Caki2 (cell line): Measurements from ENCODE around the gene ERMARD. TPM values are rescaled to one million over a fixed set of nuclear protein-coding genes. Genes with fewer than 3 reads are reported as not detected.
A peak's percentile ranks its signal among the peaks of the same experiment; 100 is the strongest.

Source experiments
- DNase-seq: peaks from one replicate; pipeline ENCODE4 v3.0.0-alpha.2; 2015; ENCODE audit warnings: low read depth
- in situ Hi-C: cut with HindIII; loops from 2 replicates; pipeline ENCODE4 v1.10.0; 2016; ENCODE audit warnings: low sequenced_read_pairs, low pct_unique_long_range_greater_than_20kb, mixed read lengths
- total RNA-seq: library from RNA; depleted of rRNA; stranded (reverse); fragments of >200 nt; shearing (Covaris generic); gene quantifications from 2 replicates; pipeline ENCODE4 v1.2.3, GENCODE V29; 2014; ENCODE audit warnings: low replicate concordance; rRNA removed

The ERMARD gene
- 9.6 and 22.8 TPM in 2 replicates for total RNA-seq

DNA sequence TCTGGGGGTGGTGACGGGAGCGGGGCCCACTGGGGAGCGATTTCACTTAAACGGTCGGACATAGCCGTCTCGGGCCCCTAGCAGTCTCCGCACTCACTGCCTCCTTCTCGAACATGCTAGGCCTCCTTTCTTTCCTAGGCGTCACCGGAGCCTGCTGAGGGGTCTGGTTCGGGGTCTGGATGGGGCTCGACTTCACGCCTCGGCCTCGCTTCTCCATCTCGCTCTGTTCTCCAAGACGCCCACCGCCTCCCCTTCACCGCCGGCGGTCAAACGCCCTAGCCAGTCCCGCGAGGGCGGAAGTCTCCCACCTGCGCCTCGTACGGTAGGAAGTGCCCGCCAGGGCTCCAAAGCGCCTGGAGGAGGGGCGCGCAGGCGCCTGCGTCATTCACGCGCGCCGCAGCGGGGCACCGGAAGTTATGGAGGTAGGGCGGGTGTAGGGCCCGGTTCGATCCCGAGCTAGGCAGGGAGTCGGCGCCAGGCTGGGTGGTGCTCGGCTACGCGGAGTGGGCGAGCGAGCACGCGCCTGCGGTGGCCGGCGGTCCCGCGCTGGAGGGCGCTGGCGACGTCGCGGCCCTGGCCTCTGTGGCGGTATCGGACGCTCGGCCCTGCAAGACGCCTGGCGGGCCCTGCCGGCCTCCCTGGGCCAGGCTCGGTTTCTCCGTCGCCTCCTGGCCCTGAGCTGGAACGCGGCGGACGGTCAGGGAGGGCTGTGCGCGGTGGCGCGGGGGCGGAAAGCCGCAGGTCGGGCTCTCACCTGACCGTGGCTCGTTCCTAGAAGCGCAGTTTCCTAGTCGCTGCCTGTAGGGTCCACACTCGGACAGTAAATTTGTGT lies at the start of gene ERMARD, which contains the start of gene DYNLT2:
ERMARD (plus strand) TSS at position 381 of the 832 bp plus-strand sequence; CDS start at position 417, 36 bp downstream.
DYNLT2 (minus strand) TSS at position 331 of the 832 bp plus-strand sequence; CDS start at position 217, 114 bp downstream.
- DNase-seq: peak; percentile 94
- in situ Hi-C loops: no loop called here

DNA sequence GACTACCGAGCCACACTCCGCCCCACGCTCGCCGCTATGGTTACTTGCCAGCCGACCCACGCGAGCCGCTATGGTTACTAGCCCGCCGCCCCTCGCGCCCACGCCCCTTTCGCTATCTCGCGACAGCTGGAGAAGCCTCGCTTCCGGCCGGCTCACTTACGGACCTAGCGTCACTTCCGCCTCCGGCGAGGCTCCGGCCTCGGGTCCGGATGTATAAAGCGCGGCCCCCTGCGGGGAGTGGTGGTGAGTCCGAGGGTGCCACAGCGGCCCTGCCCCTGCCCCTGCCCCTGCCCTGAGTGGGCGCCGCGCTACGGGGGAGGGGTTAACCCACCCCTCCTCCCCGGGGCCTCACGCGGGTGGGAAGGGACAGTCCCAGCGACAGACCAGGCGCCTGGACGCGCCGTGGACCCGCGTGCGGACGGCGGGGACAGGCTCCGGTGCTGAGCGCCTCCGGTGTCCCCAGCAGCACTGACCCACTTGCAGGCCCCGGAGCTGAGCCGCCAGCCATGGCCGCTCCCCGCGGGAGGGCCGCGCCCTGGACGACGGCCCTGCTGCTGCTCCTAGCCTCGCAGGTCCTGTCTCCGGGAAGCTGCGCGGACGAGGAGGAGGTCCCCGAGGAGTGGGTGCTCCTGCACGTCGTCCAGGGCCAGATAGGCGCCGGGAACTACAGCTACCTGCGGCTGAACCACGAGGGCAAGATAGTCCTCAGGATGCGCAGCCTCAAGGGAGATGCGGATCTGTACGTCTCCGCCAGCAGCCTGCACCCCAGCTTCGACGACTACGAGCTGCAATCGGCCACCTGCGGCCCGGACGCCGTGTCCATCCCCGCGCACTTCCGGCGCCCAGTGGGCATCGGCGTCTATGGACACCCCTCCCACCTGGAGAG lies 49.2 kb upstream of the ERMARD start, which contains the start of the genes C6orf120 and WDR27:
C6orf120 (plus strand) TSS at position 173 of the 886 bp plus-strand sequence; CDS start at position 507, 334 bp downstream.
WDR27 (minus strand) TSS at position 76 of the 886 bp plus-strand sequence. CDS start 13,024 bp downstream, outside the sequence.
- DNase-seq: peak; percentile 93
- in situ Hi-C loops: no loop called here

DNA sequence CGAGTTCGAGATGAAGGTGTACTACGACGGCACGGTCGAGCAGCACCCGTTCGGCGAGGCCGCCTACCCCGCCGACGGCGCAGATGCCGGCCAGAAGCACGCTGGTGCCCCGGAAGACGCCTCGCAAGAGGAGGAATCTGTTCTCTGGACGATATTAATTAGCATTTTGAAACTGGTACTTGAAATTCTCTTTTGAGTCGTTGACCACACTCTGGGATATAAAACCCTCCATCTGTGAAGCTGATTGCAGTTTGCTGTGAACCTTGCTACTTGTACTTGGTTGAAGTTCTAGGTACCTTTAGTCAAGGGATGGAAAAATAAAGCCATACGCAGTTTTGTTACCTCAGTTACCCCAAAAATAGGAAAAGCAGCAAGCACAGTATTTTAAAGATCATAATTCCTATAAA lies 48.6 kb upstream of the ERMARD start:
- in situ Hi-C loops: no loop called here
- no peak for DNase-seq

DNA sequence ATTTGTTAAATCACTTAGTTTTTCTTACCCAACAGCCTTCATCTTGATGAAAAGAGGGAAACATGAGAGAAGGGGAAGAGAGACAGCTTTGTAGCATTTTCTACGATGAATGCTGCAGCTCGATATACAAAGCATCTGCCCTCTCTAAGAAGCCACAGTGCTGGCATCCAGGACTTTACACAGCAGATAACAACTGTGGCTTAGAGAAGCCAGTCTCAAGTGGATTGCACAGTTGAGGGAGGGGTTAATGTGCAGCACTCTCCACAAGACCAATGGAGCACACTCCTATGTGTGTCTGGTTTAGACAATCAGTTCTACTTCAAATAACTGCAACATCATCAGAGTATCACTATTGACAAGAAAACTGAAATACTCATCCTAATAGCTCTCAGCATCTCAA lies 43.6 kb upstream of the ERMARD start:
- DNase-seq: no peak
- in situ Hi-C loops: no loop called here

DNA sequence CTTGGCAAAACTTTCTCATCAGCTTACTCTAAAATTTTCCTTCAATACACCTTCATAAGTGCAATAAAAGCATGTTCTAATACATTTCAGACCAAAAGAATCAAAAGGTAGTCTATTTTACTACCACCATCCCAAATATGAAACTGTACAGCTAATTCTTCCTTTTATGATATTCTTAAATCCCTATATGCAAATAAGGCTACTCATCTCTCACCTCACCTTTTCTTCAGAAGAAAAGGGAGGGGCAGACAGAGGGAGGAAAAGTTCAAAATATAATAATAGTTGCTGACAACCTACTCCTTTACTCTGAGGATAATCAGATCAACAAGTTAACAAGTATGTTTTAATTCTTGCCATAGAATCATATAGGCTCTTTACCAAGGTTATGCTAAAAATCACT lies 42.1 kb upstream of the ERMARD start:
- in situ Hi-C loops: no loop called here
- DNase-seq: no peak

DNA sequence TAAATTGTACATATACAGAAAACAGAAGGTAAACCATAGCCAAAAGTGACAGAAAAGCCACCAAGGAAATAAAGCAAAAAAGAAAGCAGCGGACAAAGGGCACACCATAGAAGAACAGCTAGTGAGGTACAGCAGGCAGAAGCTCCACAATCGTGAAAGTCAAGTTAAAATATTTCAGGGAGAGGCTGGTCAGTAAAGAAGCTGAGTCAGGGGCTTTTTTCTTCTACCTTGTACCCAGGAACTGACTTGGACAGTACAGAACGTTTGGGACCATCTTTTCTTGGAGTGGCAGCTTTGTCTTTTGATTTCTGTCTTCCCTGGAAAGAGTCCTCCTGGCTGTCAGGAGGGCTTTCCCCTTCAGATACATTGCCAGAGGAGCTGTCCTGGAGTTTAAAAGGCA lies 41.4 kb upstream of the ERMARD start:
- in situ Hi-C loops: no loop called here
- DNase-seq: no peak

DNA sequence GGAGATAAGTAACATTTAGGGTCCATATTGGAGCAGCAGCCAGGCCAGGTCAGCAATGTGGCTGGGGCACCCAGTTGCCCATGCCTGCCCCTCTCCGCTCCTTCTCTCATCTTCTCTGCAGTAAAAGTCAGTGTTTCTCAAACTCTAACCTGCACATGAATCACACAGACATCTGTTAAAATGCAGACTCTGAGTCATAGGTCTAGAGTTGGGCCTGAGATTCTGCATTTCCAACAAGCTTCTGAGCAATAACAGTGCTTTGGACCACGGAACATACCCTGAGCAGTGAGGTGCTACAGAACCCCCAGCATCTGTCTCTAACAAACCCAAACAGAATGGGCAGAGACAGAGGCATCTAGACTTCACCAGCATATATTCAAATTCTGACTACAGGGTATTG lies 37.2 kb upstream of the ERMARD start:
- in situ Hi-C loops: no loop called here

DNA sequence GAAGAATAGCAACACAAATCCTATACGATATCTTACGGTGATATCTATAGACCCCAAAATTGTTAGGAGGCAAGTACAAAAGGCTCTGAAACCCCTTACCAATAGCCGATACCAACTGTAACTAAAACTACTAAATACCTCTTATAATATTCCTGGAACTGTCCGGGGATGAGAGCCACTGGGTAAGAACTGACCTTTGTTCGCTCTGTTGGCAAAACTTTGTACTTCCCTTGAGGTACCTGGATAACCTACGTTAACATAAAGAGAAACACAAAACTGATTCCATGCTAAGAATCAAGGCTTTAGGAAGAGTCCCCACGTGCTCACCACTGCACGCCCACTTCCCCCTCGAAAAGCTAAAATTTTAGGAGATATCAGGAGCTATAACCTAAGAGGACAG lies 36.8 kb upstream of the ERMARD start:
- no peak for DNase-seq
- in situ Hi-C loops: no loop called here

More for the DNA sequence above, 37.2 kb upstream of the ERMARD start:
- DNase-seq: no peak

DNA sequence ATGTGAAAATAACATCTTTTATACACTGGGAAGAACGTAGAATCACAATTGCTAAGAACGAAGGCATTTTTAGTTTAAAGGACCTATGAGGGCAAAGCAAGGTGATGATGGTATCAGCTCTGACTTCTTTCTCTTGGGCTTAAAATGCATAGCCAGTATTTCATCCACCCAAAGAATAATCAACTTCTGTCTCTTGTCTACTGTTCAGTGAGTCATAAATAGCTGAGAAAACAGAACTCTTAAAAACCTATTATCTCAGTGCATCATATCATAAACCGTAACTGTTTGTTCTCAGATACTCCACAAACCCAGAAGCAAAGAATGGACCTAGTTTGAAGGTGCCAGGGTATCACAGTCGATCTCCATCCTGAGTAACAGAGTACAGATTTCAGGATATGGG lies 32.3 kb upstream of the ERMARD start:
- in situ Hi-C loops: no loop called here
- no peak for DNase-seq

DNA sequence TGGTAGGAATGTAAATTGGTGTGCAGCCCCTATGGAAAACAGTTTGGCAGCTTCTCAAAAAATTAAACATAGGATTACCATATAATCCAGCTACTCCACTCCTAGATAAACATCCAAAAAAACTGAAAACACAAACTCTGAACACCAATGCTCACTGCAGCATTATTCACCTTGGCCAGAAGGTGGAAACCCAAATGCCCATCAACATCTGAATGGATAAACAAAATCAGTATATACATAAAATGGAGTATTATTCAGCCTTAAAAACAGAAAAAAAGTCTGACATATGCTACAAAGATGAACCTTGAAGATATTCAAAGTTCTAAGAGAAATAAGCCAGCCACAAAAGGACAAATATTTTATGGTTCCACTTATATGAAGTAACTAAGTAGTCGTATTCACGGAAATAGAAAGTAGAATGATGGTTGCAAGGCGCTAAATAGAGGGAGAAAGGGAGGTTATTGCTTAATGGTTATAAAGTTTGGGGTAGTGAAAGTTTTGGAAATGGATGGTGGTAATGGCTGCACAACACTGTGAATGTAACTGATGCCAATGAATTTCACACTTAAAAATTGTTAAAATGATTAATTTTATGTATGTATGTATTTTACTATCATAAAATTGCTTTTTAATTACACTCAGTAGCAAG lies 31.1 kb upstream of the ERMARD start:
- in situ Hi-C loops: no loop called here
- no peak for DNase-seq

DNA sequence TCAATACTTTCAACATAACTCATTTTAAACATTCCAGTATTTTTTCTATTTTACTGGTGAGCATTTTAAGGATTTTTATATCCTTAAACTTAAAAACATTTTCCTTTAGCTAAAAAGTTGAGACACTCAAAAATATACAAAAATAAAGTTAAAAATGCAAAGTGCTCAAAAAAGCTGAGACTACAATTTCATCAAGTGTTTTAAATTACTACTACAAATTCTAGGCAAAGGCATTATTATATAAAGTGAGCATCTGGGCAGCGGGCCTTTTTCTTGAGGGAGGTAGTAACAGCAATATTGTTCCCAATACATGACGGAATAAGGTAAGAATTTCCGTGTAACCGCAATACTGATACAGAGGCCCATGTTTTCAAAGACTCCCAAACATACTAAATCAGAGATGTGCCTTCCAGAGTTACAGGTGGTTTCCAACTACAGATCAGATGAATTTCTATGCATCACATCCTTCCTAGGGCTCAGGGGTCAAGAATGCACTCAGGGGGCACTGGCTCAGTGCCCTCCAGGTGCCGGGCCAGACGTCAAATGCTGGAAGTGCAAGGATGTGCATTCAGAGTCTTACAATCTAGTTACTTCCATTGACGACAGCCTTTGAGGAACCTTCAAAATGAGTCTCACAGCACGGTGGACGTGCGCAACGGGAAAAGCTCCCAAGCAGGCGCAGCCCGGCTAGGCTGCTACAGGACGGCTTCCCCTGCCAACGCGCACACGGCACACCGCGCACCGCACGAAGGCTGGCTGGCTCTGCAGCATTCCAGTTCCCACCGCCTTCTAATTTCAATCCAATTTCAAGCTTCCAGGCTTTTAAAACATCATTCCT lies 28.8 kb upstream of the ERMARD start:
- in situ Hi-C loops: no loop called here
- peak; percentile 64 for DNase-seq

DNA sequence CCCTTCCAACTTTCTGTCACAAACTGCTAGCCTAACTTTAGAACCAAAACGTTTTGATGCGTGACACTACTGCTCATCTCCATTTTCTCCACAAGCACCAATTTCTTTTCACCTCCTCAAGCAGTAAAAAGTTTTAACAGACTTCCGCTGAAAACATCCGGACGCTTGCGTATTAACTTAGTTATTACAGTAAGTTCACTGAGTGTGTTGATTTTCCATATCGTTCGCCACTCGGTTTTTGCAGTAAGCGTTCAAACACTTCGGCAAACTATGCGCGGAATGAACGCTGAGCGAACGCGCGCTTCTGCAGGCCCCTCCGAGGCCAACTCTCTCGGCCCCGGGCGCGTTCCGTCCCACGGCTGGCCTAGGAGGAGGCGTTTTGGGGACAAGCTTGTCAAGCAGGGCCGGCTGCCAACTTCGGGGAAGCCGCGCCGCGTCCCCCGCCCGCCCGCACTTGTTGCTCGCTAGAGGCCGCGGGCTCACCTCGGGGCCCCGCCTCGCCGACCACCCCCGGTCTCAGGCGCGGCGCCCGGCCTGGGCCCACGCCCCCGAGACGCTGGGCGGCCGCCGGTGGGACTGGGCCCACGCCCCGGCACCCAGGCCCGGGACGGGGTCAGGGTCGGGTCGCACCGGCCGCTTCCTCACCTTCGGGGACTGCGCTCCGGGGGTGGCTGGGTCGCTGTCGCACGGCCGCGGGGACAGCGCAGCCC lies 28.1 kb upstream of the ERMARD start:
- peak; percentile 65 for DNase-seq
- in situ Hi-C loops: no loop called here

DNA sequence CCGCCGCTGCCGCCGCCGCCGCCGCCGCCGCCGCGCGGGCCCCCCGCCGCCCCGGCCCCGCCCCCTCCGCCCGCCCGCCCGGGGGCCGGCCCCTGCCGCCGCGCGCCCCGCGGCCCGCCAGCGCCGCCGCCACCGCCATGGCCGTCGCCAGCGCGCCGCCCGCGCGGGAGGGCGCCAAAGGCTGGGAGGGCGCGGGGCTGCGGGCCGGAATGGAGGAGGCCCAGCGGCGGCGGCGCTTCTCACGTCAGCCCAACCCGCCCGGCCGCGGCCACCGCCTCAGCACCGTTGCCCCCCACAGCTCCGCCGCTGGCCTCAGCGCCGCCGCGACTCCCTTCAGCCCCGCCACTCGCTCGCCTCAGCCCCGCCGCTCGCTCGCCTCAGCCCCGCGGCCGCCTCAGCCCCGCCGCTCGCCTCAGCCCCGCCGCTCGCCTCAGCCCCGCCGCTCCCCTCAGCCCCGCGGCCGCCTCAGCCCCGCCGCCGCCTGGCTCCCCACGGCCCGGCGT lies 27.4 kb upstream of the ERMARD start:
- in situ Hi-C loops: no loop called here
- peak; percentile 31 for DNase-seq

DNA sequence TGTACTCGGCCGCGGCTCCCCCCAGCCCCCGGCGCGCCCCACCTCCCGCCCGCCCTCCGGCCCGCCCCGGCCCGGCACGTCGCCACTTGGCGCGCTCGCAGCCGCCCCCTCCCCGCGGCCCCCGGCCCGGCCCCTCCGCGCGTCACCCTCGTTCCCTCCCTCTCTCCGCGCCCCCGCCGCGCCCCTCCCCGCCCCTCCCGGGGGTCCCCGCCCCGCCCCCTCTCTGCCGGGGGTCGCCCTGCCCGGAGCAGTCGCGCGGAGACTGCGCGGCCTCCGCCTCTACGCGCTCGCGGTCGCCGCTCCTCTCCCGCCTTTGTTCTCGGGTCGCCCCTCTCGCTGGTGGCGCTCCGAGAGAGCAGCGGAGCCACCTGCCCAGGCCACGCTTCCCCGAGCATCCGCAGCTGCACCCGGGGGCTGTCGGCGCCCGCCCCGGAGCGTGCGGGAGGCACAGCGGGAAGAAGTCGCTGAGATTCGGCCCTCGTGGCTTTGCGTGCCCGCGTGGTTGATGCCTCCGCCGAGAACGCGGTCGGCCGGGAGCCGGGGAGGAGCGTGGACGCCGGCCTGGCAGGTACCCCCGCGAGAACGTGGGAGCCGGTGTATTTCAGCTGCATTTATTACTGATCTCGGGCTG lies 26.8 kb upstream of the ERMARD start, which contains the start of gene PHF10:
PHF10 (minus strand) TSS at position 7 of the 631 bp plus-strand sequence. CDS start 569 bp downstream, outside the sequence.
- peak; percentile 70 for DNase-seq
- in situ Hi-C loops: no loop called here

DNA sequence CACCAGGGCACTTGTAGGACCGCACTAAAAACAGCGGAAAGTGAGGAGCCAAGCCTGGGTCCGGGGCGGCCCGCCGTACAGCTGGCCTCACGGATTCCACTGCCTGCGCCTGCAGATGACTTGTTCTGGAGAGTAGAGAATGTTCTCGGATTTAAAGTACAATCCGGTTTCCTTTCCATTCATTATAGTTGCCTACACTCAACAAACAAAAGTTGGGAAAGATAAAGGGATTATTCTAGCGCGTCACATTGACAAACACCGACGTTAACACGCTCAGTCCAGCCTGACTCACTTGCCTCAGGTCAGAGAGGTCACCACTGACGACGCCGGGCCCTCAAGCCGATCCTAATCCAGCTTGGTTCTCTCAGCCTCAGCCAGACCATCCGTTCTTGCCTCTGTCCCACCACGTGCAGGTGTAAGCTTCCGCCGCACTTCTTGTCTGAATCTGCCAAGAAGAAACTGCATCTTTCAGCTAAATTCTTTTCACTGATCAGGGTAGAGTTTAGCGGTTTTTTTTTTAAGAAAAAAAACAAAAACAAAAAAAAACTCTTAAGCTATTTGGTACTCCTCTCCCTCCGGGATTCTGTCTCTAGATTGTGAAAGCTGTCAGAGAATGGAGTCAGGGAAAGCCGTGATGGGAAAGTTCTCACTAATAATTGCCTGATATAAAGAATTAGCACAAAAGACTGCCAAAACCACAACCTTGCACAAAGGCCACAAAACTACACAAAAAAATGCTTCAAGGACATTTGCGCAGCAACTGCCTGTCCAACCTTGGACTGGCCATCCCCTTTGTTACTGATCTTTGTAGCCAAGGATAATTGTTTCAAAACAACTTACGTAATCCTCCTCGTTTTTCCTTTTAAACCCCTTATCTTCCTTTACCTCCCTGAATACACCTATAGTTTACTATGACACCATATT lies 26.0 kb upstream of the ERMARD start:
- peak; percentile 64 for DNase-seq
- in situ Hi-C loops: no loop called here
